ENCODE results near the gene METTL16. TPM values are rescaled to one million over a fixed set of nuclear protein-coding genes. Genes with fewer than 3 reads are reported as not detected.

Gene METTL16
- total and polyA plus RNA-seq, 2 of the 8 experiments (the other 6 are each of a cell fraction or from before 2014, with no cell fraction given) = 22.8 to 59.4 TPM

DNA sequence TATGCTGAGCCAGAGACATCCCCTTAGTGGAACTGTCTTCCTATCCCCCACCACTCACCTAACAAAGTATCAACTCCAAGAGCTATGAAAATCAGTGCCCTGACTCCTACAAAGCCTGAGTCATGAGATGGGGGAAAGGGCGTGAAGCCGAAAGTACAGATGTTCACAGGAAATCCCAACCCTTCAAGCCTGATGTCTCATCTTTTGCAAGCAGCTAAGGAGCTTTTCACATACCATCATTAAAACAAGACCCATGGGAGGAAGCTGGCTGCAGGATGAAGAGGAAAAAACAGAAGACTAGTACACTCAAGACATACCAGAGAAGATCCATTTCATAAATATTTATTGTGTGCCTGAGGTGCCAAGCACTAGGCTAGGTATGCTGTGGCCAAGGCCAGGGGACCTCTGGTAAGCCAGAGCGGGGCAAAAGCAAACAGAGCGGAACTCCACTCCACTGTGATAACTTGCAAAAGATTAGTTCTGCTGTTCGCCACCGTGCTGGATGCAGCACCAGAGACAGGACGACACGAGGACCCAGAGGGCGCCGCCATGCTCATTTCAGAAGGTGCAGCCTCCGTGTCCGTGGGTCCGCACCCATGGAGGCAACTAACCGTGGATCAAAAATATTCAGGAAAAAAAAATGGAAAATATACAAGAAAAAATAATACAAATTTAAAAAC lies 106.3 kb downstream of the METTL16 start:
- Histone ChIP-seq H3K79me1 (ENCODE audit: low read depth, low read length) (no peaks in the 10 kb centered on the region), H3K27me3 (replicated peaks in 1 of 4; ENCODE audit: control insufficient read depth in 3 of 4, extremely low read depth in 1 of 4, insufficient read depth in 3 of 4, low read length in 3 of 4) (peaks cover 0 to 2% (median 0%) of the 10 kb centered on the region in 4 experiments; a peak in 2 of 7 replicates), H2BK5ac (ENCODE audit: low read depth, low read length) (no peak overlapping the region), H2AFZ (ENCODE audit: low read length) (no peak overlapping the region), H3K56ac (replicated peaks; ENCODE audit: insufficient read length, low read depth, low read length) (no peak overlapping the region), H3K4me2 (ENCODE audit: insufficient read depth in 1 of 2, low read depth in 2 of 2, low read length in 2 of 2) (no peak overlapping the region), H3K18ac (ENCODE audit: extremely low read depth, low read length) (no peak overlapping the region), H3K23ac (ENCODE audit: insufficient read length) (no peak overlapping the region), H3K27ac (ENCODE audit: low read depth, low read length) (no peak overlapping the region), H4K20me1 (replicated peaks in 1 of 2; ENCODE audit: control insufficient read depth in 1 of 2, insufficient read depth in 2 of 2, low read length in 2 of 2) (peaks cover 0 to 2% of the 10 kb centered on the region in 2 experiments), H3K4ac (replicated peaks; ENCODE audit: insufficient read length, low read depth, low read length) (no peak overlapping the region), H4K91ac (replicated peaks; ENCODE audit: insufficient read length, low read length) (no peak overlapping the region), H3K9ac (replicated peaks in 1 of 4; ENCODE audit: extremely low read depth in 1 of 4, low read depth in 3 of 4, low read length in 3 of 4) (no peak overlapping the region), H4K5ac (ENCODE audit: insufficient read length, low read depth, low read length) (no peak overlapping the region), H3K4me3 (ENCODE audit: extremely low read depth in 1 of 4, insufficient read depth in 2 of 4, low read depth in 3 of 4, low read length in 4 of 4) (no peak overlapping the region), H2AK5ac (ENCODE audit: low read depth, low read length) (no peak overlapping the region), H2BK12ac (ENCODE audit: low read depth, low read length) (no peak overlapping the region), H3K14ac (ENCODE audit: insufficient read length) (no peak overlapping the region), H2BK120ac (replicated peaks; ENCODE audit: low read depth, low read length) (no peak overlapping the region), H3K9me3 (ENCODE audit: insufficient read depth in 2 of 2, low read depth in 1 of 2, low read length in 1 of 2) (no peaks in the 10 kb centered on the region), H4K8ac (ENCODE audit: extremely low read depth, insufficient read depth, low read length) (no peak overlapping the region), H3K23me2 (ENCODE audit: low read depth, low read length) (peaks cover 7% of the 10 kb centered on the region), H3K36me3 (ENCODE audit: control insufficient read depth in 2 of 4, insufficient read depth in 4 of 4, low read length in 3 of 4) (no peaks in the 10 kb centered on the region), H3K4me1 (replicated peaks in 1 of 4; ENCODE audit: control insufficient read depth in 3 of 4, insufficient read depth in 4 of 4, low read length in 3 of 4) (peaks cover 0 to 4% (median 0%) of the 10 kb centered on the region in 4 experiments; a peak in 2 of 7 replicates), H2BK20ac (ENCODE audit: low read length) (no peak overlapping the region), H2BK15ac (ENCODE audit: low read length) (no peak overlapping the region), H3K79me2 (ENCODE audit: control insufficient read depth in 1 of 2, insufficient read depth in 2 of 2, low read length in 2 of 2) (no peaks in the 10 kb centered on the region)
- DNase-seq (ENCODE audit: low read depth in 1 of 2, low spot score in 2 of 2) = no peak
- CTCF ChIA-PET (ENCODE audit: partially characterized antibody) = interaction anchor here (4.0 to 8.8 kb wide), 2 partner anchors 11 to 24 kb away, joined by 27 to 80 read pairs; no protein-coding TSS in a partner anchor
- WGBS, 2 experiments (ENCODE audit: extremely low coverage in 1 of 2, insufficient coverage in 1 of 2, insufficient read length in 1 of 2, insufficient replicate concordance in 2 of 2, low coverage in 1 of 2, low lambda C conversion rate in 2 of 2, missing lambda C conversion rate in 1 of 2) = 91% methylated on average over 14 of the region's 14 CpGs; no CpG with 5 or more reads in 1 of the 2 experiments
- POLR2A ChIA-PET (ENCODE audit: partially characterized antibody) = interaction anchor here (8.8 kb wide), 1 partner anchor 19 kb away, joined by 193 read pairs; no protein-coding TSS in a partner anchor
- FAIRE-seq = no peak
